ENCODE data around the gene SRP54. TPM values are rescaled to one million over a fixed set of nuclear protein-coding genes. Genes with fewer than 3 reads are reported as not detected.

SRP54 gene
- total RNA-seq, 3 donors from 2014 or later, result 32.9 to 45.6 (median 40.6) TPM

GRCh38 chr14:35044939-35045797 lies 62.4 kb downstream of the SRP54 start:
- peaks cover 13% of the 10 kb centered on the region for H3K4me1 ChIP-seq (ENCODE audit: low read depth)
- peak overlapping the region; percentile 67 for H3K4me3 ChIP-seq
- no peaks in the 10 kb centered on the region for H3K9me3 ChIP-seq
- TF ChIP-seq CTCF (IDR thresholded peaks at IDR 0.05), result no peak
- no peak for ATAC-seq
- no peak for DNase-seq
- intact Hi-C loops (cut with DNase I, micrococcal nuclease), result no loop called here
- H3K36me3 ChIP-seq (ENCODE audit: low read depth), result no peaks in the 10 kb centered on the region

GRCh38 chr14:35045798-35046047 lies 62.9 kb downstream of the SRP54 start:
- TF ChIP-seq CTCF (IDR thresholded peaks at IDR 0.05), result no peak
- H3K9me3 ChIP-seq, result no peaks in the 10 kb centered on the region
- peaks cover 19% of the 10 kb centered on the region for H3K4me1 ChIP-seq (ENCODE audit: low read depth)
- DNase-seq (no peak), ATAC-seq (no peak)
- intact Hi-C loops (cut with DNase I, micrococcal nuclease), result no loop called here
- no peaks in the 10 kb centered on the region for H3K36me3 ChIP-seq (ENCODE audit: low read depth)
- H3K4me3 ChIP-seq, result peak overlapping the region; percentile 67

GRCh38 chr14:35046048-35046750 lies 63.4 kb downstream of the SRP54 start, which contains the start of gene FAM177A1:
TSS of gene FAM177A1 (plus strand) at chr14:35046272. CDS start at chr14:35046464, 192 bp downstream.
- intact Hi-C loops (cut with DNase I, micrococcal nuclease), result no loop called here
- no peak for TF ChIP-seq CTCF (IDR thresholded peaks at IDR 0.05)
- H3K4me1 ChIP-seq (ENCODE audit: low read depth), result peaks cover 23% of the 10 kb centered on the region
- H3K36me3 ChIP-seq (ENCODE audit: low read depth), result no peaks in the 10 kb centered on the region
- ATAC-seq, result peak; percentile 96
- no peaks in the 10 kb centered on the region for H3K9me3 ChIP-seq
- peak within 1 kb of the TSS; percentile 67 for H3K4me3 ChIP-seq
- peak; percentile 99 to 100 (median 100) for DNase-seq

- intact Hi-C loops (cut with DNase I, micrococcal nuclease), result no loop called here
- peak; percentile 65 for ATAC-seq
- H3K4me1 ChIP-seq (ENCODE audit: low read depth), result peaks cover 26% of the 10 kb centered on the region
Measured at GRCh38 chr14:35046751-35047536, 64.2 kb downstream of the SRP54 start.

More at GRCh38 chr14:35046751-35047536, 64.2 kb downstream of the SRP54 start:
- H3K36me3 ChIP-seq (ENCODE audit: low read depth), result no peaks in the 10 kb centered on the region
- peak overlapping the region; percentile 67 for H3K4me3 ChIP-seq
- no peak for TF ChIP-seq CTCF (IDR thresholded peaks at IDR 0.05)
- peak; percentile 77 to 83 (median 81) for DNase-seq
- H3K9me3 ChIP-seq, result no peaks in the 10 kb centered on the region
